Fibroblast of lung (primary cell): ENCODE data around the gene KCNA3.

ENCODE experiments used
- EZH2 ChIP-seq: IDR thresholded peaks from 2 replicates; pipeline ENCODE4 v1.5.1; 2012; ENCODE audit warnings: low read length, control low read depth, mild to moderate bottlenecking; ENCODE audit errors: missing control alignments
- TF ChIP-seq, protein P1 (sequence below), 2 donors: IDR thresholded peaks in 1 of 2; conservative IDR thresholded peaks in 1 of 2; 1 replicate in 1 of 2; 2 replicates in 1 of 2; pipeline ENCODE4 v1.5.1; 2011 to 2012; ENCODE audit warnings: low read length in 2 of 2, control low read depth in 1 of 2, inconsistent platforms in 1 of 2, low read depth in 1 of 2, mild to moderate bottlenecking in 1 of 2

DNA sequence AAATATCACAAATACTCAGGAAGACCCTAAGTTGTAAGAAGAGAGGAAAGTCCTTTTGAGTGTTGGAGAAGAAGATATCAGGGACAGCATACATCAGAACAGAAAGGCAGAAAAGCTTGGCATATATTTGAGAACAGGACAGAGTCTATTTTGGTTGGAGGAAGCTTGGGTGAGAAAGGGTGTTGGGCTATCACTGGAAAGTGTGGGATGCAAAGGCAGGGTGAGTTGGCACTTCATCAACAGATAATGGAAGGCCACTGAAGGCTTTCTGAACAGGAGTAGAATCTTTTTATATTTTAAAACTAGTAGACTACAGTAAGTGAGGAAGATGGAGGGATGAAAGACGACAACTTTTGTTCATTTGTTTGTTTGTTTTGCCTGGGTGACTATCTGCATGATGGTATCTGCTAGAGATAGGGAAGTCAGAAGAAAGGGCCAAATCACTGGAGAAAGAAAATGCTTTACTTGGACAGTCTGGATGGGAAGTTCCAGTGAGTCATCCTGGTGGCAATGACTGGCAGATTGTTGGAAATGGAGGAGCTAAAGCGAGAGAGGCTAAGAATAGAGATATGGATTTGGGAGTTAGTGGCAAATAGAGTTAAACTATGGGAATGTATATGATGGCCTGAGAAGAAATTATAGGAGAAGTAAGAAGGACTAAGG lies 34.9 kb downstream of the KCNA3 start:
- TF ChIP-seq, protein P1, sequence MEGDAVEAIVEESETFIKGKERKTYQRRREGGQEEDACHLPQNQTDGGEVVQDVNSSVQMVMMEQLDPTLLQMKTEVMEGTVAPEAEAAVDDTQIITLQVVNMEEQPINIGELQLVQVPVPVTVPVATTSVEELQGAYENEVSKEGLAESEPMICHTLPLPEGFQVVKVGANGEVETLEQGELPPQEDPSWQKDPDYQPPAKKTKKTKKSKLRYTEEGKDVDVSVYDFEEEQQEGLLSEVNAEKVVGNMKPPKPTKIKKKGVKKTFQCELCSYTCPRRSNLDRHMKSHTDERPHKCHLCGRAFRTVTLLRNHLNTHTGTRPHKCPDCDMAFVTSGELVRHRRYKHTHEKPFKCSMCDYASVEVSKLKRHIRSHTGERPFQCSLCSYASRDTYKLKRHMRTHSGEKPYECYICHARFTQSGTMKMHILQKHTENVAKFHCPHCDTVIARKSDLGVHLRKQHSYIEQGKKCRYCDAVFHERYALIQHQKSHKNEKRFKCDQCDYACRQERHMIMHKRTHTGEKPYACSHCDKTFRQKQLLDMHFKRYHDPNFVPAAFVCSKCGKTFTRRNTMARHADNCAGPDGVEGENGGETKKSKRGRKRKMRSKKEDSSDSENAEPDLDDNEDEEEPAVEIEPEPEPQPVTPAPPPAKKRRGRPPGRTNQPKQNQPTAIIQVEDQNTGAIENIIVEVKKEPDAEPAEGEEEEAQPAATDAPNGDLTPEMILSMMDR (conservative IDR thresholded peaks at IDR 0.05 in 1 of 2, IDR thresholded peaks at IDR 0.05 in 1 of 2; ENCODE audit: low read depth in 1 of 2, low read length in 2 of 2): no peak
- no peak for TF ChIP-seq EZH2
